GM12878 (cell line): ENCODE measurements around the gene RYR2. TPM values are rescaled to one million over a fixed set of nuclear protein-coding genes. Genes with fewer than 3 reads are reported as not detected.

Source experiments
- ATAC-seq: fragments of 200-7000 bp; cut with Tn5 transposase; 3 replicates; pipeline ENCODE4 v1.9.1; 2020; ENCODE audit warnings: mild to moderate bottlenecking, moderate library complexity
- BruUV-seq: library from RNA; stranded (reverse); fragments of 400-500 nt; replicated peaks from 2 replicates; lab custom pipeline; 2021; lab: Mats Ljungman, UMichigan
- CTCF ChIA-PET: fragments of 300-600 bp; sonication (Branson Sonifier 250); formaldehyde crosslinking; extraction: SDS; loops from one replicate; lab custom pipeline; 2021; ENCODE audit warnings: inconsistent platforms; lab: Yijun Ruan, JAX
- POLR2A ChIA-PET: fragments of 350-600 bp; formaldehyde crosslinking; extraction: SDS; loops from one replicate; lab custom pipeline; 2021; ENCODE audit warnings: inconsistent platforms; lab: Charles Lee
- RAD21 ChIA-PET: fragments of 300-600 bp; sonication (Branson Sonifier 250); formaldehyde crosslinking; loops from one replicate; lab custom pipeline; 2023; ENCODE audit warnings: antibody characterized with exemption; ENCODE audit not compliant: unreplicated experiment; lab: Charles Lee
- SMC1A ChIA-PET: fragments of 300-600 bp; sonication (Branson Sonifier 250); formaldehyde crosslinking; loops from one replicate; lab custom pipeline; 2023; ENCODE audit not compliant: unreplicated experiment, uncharacterized antibody; lab: Charles Lee
- DNase-seq: peaks from one replicate; pipeline ENCODE4 v3.0.0-alpha.2; 2011; ENCODE audit warnings: low read depth, low spot score
- FAIRE-seq: peaks from 3 replicates; lab custom pipeline; 2011; peaks lifted over from hg19 to GRCh38; lab: Jason Lieb, UNC
- H2AFZ ChIP-seq: 2 replicates; pipeline ENCODE4 v1.6.0; 2011; ENCODE audit warnings: low read depth, low read length, control low read depth; ENCODE audit not compliant: control insufficient read depth
- H3K27ac ChIP-seq: 2 replicates; pipeline ENCODE4 v1.5.1; 2011; ENCODE audit warnings: control low read depth; ENCODE audit not compliant: control insufficient read depth, insufficient read depth
- H3K27me3 ChIP-seq, 2 experiments: replicated peaks in 1 of 2; 2 replicates each; pipeline versions ENCODE4 v1.6.0 to v1.6.1; 2011; ENCODE audit warnings: low read length in 1 of 2; ENCODE audit not compliant: control insufficient read depth in 2 of 2, insufficient read depth in 2 of 2
- H3K36me3 ChIP-seq, 2 experiments: 2 replicates each; pipeline ENCODE4 v1.5.1; 2011; ENCODE audit warnings: low read length in 1 of 2; ENCODE audit not compliant: control insufficient read depth in 2 of 2, insufficient read depth in 2 of 2
- H3K4me1 ChIP-seq: 2 replicates; pipeline ENCODE4 v1.6.1; 2011; ENCODE audit warnings: mild to moderate bottlenecking, low read length, moderate library complexity, mixed read lengths; ENCODE audit not compliant: control insufficient read depth, insufficient read depth
- H3K4me2 ChIP-seq: 2 replicates; pipeline ENCODE4 v1.6.0; 2011; ENCODE audit warnings: control low read depth; ENCODE audit not compliant: control insufficient read depth, insufficient read depth
- H3K4me3 ChIP-seq: fragments of 200-600 bp; sonication (generic); 2 replicates; pipeline ENCODE4 v1.5.1; 2016
- H3K79me2 ChIP-seq: 2 replicates; pipeline ENCODE4 v1.6.0; 2011; ENCODE audit warnings: low read length; ENCODE audit not compliant: control insufficient read depth, insufficient read depth
- H3K9ac ChIP-seq: 2 replicates; pipeline ENCODE4 v1.8.0; 2011; ENCODE audit warnings: low read length, control low read depth, mixed read lengths; ENCODE audit not compliant: control insufficient read depth, insufficient read depth
- H3K9me3 ChIP-seq: replicated peaks from 3 replicates; pipeline ENCODE4 v1.5.1; 2011; ENCODE audit warnings: mild to moderate bottlenecking, low read length; ENCODE audit not compliant: control insufficient read depth, insufficient read depth
- H4K20me1 ChIP-seq: 2 replicates; pipeline ENCODE4 v1.6.0; 2011; ENCODE audit not compliant: control insufficient read depth, insufficient read depth
- ATF2 ChIP-seq: IDR thresholded peaks from 2 replicates; pipeline ENCODE4 v1.6.1; 2012; ENCODE audit warnings: low read length, inconsistent platforms
- BACH1 ChIP-seq: fragments of 450-650 bp; IDR thresholded peaks from 2 replicates; pipeline ENCODE4 v1.6.1; 2017; ENCODE audit warnings: mild to moderate bottlenecking, borderline replicate concordance
- BCLAF1 ChIP-seq: fragments of 450-650 bp; IDR thresholded peaks from 2 replicates; pipeline ENCODE4 v1.6.1; 2017; ENCODE audit warnings: antibody characterized with exemption, mild to moderate bottlenecking, moderate library complexity
- EP300 ChIP-seq, 2 experiments: fragments of 150-350 bp in 1 of 2; IDR thresholded peaks; 2 replicates each; pipeline ENCODE4 v1.6.1; 2011 to 2012; ENCODE audit warnings: low read depth in 2 of 2, low read length in 2 of 2, borderline replicate concordance in 1 of 2, improper control_type of control experiment in 1 of 2, inconsistent platforms in 1 of 2; ENCODE audit not compliant: control insufficient read depth in 1 of 2
- ESRRA ChIP-seq: IDR thresholded peaks from 2 replicates; pipeline ENCODE4 v1.6.1; 2012; ENCODE audit warnings: mild to moderate bottlenecking, low read length, improper control_type of control experiment
- NFXL1 ChIP-seq: fragments of 450-650 bp; IDR thresholded peaks from 2 replicates; pipeline ENCODE4 v1.6.1; 2017; ENCODE audit warnings: antibody characterized with exemption, mild to moderate bottlenecking, borderline replicate concordance
- NFYA ChIP-seq: IDR thresholded peaks from 2 replicates; pipeline ENCODE4 v1.6.1; 2011; ENCODE audit warnings: low read depth, mild to moderate bottlenecking, low read length, improper control_type of control experiment, borderline replicate concordance
- NFYB ChIP-seq: IDR thresholded peaks from 2 replicates; pipeline ENCODE4 v1.6.1; 2011; ENCODE audit warnings: low read depth, mild to moderate bottlenecking, low read length, improper control_type of control experiment, moderate library complexity; ENCODE audit not compliant: insufficient read depth
- NR2C1 ChIP-seq: fragments of 450-650 bp; IDR thresholded peaks from 2 replicates; pipeline ENCODE4 v1.6.1; 2017; ENCODE audit warnings: antibody characterized with exemption, mild to moderate bottlenecking, moderate library complexity
- RUNX3 ChIP-seq: IDR thresholded peaks from 2 replicates; pipeline ENCODE4 v1.6.1; 2012; ENCODE audit warnings: low read length, inconsistent platforms
- TCF12 ChIP-seq: IDR thresholded peaks from 2 replicates; pipeline ENCODE4 v1.6.1; 2011; ENCODE audit warnings: low read depth, mild to moderate bottlenecking, low read length
- USF2 ChIP-seq: IDR thresholded peaks from 2 replicates; pipeline ENCODE4 v1.6.1; 2011; ENCODE audit warnings: low read depth, low read length, improper control_type of control experiment, borderline replicate concordance
- YY1 ChIP-seq: IDR thresholded peaks from 2 replicates; pipeline ENCODE4 v1.6.1; 2011; ENCODE audit warnings: low read depth, mild to moderate bottlenecking, low read length
- ZNF274 ChIP-seq: IDR thresholded peaks from one replicate; pipeline ENCODE4 v1.8.0; 2011; ENCODE audit not compliant: insufficient read length, insufficient read depth
- ZNF622 ChIP-seq: fragments of 450-650 bp; IDR thresholded peaks from 2 replicates; pipeline ENCODE4 v1.6.1; 2017; ENCODE audit warnings: mild to moderate bottlenecking, inconsistent platforms
- ZSCAN29 ChIP-seq: fragments of 450-650 bp; IDR thresholded peaks from 2 replicates; pipeline ENCODE4 v1.6.1; 2017; ENCODE audit warnings: mild to moderate bottlenecking, moderate library complexity
- WGBS: methylation state at CpG from one replicate; pipeline ENCODE4 v1.1.6; 2016; ENCODE audit warnings: low lambda C conversion rate; ENCODE audit not compliant: insufficient replicate concordance, insufficient coverage; ENCODE audit errors: missing lambda C conversion rate; 5-methylcytosine and 5-hydroxymethylcytosine counted together
- in situ Hi-C: fragments of 300-500 bp; cut with MboI; formaldehyde crosslinking; loops from 9 replicates; pipeline ENCODE4 v1.14.3; 2018; ENCODE audit warnings: mixed read lengths
- intact Hi-C: fragments of 100-400 bp; cut with micrococcal nuclease; formaldehyde crosslinking; loops from one replicate; pipeline ENCODE4 v1.14.2; 2022; ENCODE audit not compliant: unreplicated experiment
- polyA plus RNA-seq, 11 experiments: library from polyadenylated mRNA; depleted of rRNA in 4 of 11; unstranded in 6 of 11; stranded (reverse) in 5 of 11; fragments of >200 nt; fragmentation: Nextera tagmentation in 4 of 11; fragmentation: Illumina TruSeq in 1 of 11; extraction: Ambion mirVana in 4 of 11; extraction: Trizol in 1 of 11; gene quantifications; 1 replicate in 1 of 11; 2 replicates in 10 of 11; pipeline versions ENCODE4 v1.2.1 to v1.2.3, GENCODE V29; 2011 to 2016; ENCODE audit warnings: inconsistent platforms in 2 of 11, missing spikeins in 2 of 11, low read depth in 1 of 11
- total RNA-seq, 4 experiments: library from RNA; depleted of rRNA in 3 of 4; stranded (reverse); fragments of >200 nt in 3 of 4; fragmentation: Illumina TruSeq in 1 of 4; extraction: Trizol in 1 of 4; gene quantifications; 2 replicates each; pipeline versions ENCODE4 v1.2.1 to v1.2.3, GENCODE V29; 2013 to 2021

RYR2 gene
- total and polyA plus RNA-seq, 10 of the 15 experiments (the other 5 are each of a cell fraction or from before 2014, with no cell fraction given), result 0.01 to 0.04 TPM; not detected in 8

GRCh38 chr1:237179503-237179902 lies 137.5 kb downstream of the RYR2 start:
- BruUV-seq, result no TSS peak

More at GRCh38 chr1:237179503-237179902, 137.5 kb downstream of the RYR2 start:
- H3K27ac ChIP-seq, result no peak overlapping the region
- in situ Hi-C loops, result no loop called here
- no peaks in the 10 kb centered on the region for H3K79me2 ChIP-seq
- DNase-seq (no peak), FAIRE-seq (no peak), ATAC-seq (no peak)
- H3K4me2 ChIP-seq, result no peak overlapping the region
- H3K4me3 ChIP-seq, result no peak overlapping the region
- H3K9me3 ChIP-seq, result no peaks in the 10 kb centered on the region
- H2AFZ ChIP-seq, result no peak overlapping the region
- WGBS, result 48% methylated on average over 6 of the region's 6 CpGs
- intact Hi-C loops, result no loop called here
- TF ChIP-seq BCLAF1 (no peak), ZNF274 (no peak), ZNF622 (no peak), YY1 (no peak), NFYB (no peak), ESRRA (no peak), EP300 (IDR thresholded peaks at IDR 0.05; ENCODE audit: borderline replicate concordance in 1 of 2, control insufficient read depth in 1 of 2, low read depth in 2 of 2, low read length in 2 of 2) (no peak), TCF12 (no peak), RUNX3 (no peak), NFYA (no peak), USF2 (no peak), NR2C1 (no peak), ATF2 (no peak), ZSCAN29 (no peak), BACH1 (no peak), NFXL1 (no peak)
- H4K20me1 ChIP-seq, result no peaks in the 10 kb centered on the region
- no peaks in the 10 kb centered on the region for H3K36me3 ChIP-seq
- H3K9ac ChIP-seq, result no peak overlapping the region
- POLR2A ChIA-PET, result no interaction called here
- CTCF ChIA-PET, result no interaction called here
- no peaks in the 10 kb centered on the region for H3K4me1 ChIP-seq
- SMC1A ChIA-PET, result interaction anchor here (0.5 to 1.5 kb wide), 3 partner anchors 15 to 165 kb away, joined by 3 read pairs; no protein-coding TSS in a partner anchor
- H3K27me3 ChIP-seq, result no peaks in the 10 kb centered on the region
- RAD21 ChIA-PET, result no interaction called here
